MG63 (cell line): Measurements from ENCODE around the gene TCTN3. TPM values are rescaled to one million over a fixed set of nuclear protein-coding genes. Genes with fewer than 3 reads are reported as not detected.

Source experiments
- total RNA-seq: library from RNA; depleted of rRNA; stranded (reverse); fragments of >200 nt; shearing (Covaris generic); gene quantifications from 2 replicates; pipeline ENCODE4 v1.2.3, GENCODE V29; 2014; ENCODE audit warnings: low replicate concordance; rRNA removed

The TCTN3 gene
- total RNA-seq, 1 experiment from 2014 or later: 37.7 TPM

Other genes starting within 250 kb of the TCTN3 start
- 0.03 TPM in 1 of 2 replicates, not detected in the other for gene SORBS1, start 132.6 kb downstream of the TCTN3 start, total RNA-seq
- gene ALDH18A1, start 37.2 kb downstream of the TCTN3 start, total RNA-seq: 149 and 204 TPM in 2 replicates
- gene ENTPD1, start 62.2 kb upstream of the TCTN3 start, total RNA-seq: not detected in 2 replicates
- gene CC2D2B, start 214.0 kb upstream of the TCTN3 start, total RNA-seq: 0.46 TPM in 1 of 2 replicates, not detected in the other